ENCODE data around the gene ABHD16A.

Gene ABHD16A

DNA sequence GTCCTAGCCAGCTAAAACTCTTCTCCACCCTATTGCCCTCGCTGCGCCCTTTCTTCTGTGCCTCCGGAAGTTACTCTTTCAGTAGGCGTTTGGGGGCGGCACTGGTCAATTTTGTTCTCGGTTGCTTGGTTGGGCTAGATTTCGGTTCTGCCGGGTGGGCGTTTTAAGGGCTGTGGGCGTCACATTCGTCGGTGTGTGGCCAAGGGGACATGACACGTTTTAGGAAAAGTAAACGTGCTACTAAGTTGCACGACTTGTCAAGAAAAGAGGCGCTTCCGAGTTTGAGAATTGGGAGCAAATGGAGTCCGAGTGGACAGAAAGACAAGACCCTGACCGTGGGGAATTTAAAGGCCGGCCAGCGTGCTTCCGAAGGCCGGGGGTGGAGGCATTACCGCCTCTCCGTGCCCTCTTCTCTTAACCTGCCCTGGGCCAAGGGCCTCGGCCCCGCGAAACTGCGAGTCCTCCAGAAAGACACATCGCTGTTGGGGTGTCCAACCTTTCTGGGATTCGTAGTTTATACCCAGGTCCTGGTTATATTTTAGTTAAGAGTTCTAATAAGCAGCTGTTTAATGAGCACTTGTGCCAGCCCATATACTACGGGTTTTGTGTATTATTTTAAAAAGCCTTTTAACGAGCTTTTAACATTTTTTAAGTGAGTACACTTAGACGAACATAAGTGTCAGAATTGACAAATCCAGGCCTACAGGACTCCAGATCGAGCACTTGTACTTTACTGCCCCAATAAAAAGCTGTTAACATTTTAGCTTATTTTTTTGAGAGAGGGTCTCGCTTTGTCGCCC lies 50.0 kb downstream of the ABHD16A start:
- Histone ChIP-seq H3K9me3 (ENCODE audit: control insufficient read depth, low read depth, low read length) (no peaks in the 10 kb centered on the region), H3K27ac (ENCODE audit: low read length) (peak overlapping the region; percentile 97), H3K4me3 (ENCODE audit: low read length) (peak overlapping the region; percentile 81), H3K9ac (ENCODE audit: low read length) (peak overlapping the region; percentile 87), H3K4me1 (ENCODE audit: control insufficient read depth, low read depth, low read length) (peaks cover 9% of the 10 kb centered on the region), H3K27me3 (ENCODE audit: control insufficient read depth, insufficient read depth, low read length) (no peaks in the 10 kb centered on the region), H3K36me3 (ENCODE audit: control insufficient read depth, low read depth, low read length) (peaks cover 19% of the 10 kb centered on the region)

- Histone ChIP-seq H3K9me3 (ENCODE audit: control insufficient read depth, low read depth, low read length) (no peaks in the 10 kb centered on the region), H3K4me1 (ENCODE audit: control insufficient read depth, low read depth, low read length) (peaks cover 9% of the 10 kb centered on the region), H3K27me3 (ENCODE audit: control insufficient read depth, insufficient read depth, low read length) (no peaks in the 10 kb centered on the region), H3K36me3 (ENCODE audit: control insufficient read depth, low read depth, low read length) (peaks cover 29% of the 10 kb centered on the region), H3K9ac (ENCODE audit: low read length) (peak overlapping the region; percentile 87), H3K4me3 (ENCODE audit: low read length) (peak overlapping the region; percentile 81), H3K27ac (ENCODE audit: low read length) (peak overlapping the region; percentile 81)
Measured at GRCh38 chr6:31651602-31652191, 51.4 kb downstream of the ABHD16A start.

DNA sequence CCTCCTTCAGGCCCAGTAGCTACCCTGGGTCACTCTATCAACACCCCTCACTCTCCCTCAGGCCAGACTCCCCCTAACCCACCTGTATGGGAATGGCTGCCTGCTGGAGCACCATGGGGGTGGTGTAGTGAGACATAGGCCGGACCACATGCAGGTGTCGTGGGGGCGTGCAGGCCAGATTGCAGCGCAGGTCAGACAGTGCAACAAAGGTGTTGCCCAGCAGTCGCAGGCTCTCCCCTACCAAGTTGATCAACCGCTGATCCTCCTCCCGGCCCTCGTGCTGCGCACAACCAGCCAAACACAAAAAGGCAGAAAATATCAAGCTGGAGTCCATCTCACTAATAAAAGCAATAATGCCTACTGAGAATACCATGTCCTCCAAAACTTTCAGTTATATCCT lies 57.8 kb downstream of the ABHD16A start:
- Histone ChIP-seq H3K27me3 (ENCODE audit: control insufficient read depth, insufficient read depth, low read length) (no peaks in the 10 kb centered on the region), H3K9ac (ENCODE audit: low read length) (no peak overlapping the region), H3K4me1 (ENCODE audit: control insufficient read depth, low read depth, low read length) (no peaks in the 10 kb centered on the region), H3K4me3 (ENCODE audit: low read length) (no peak overlapping the region), H3K27ac (ENCODE audit: low read length) (no peak overlapping the region), H3K36me3 (ENCODE audit: control insufficient read depth, low read depth, low read length) (peaks cover 84% of the 10 kb centered on the region), H3K9me3 (ENCODE audit: control insufficient read depth, low read depth, low read length) (no peaks in the 10 kb centered on the region)

DNA sequence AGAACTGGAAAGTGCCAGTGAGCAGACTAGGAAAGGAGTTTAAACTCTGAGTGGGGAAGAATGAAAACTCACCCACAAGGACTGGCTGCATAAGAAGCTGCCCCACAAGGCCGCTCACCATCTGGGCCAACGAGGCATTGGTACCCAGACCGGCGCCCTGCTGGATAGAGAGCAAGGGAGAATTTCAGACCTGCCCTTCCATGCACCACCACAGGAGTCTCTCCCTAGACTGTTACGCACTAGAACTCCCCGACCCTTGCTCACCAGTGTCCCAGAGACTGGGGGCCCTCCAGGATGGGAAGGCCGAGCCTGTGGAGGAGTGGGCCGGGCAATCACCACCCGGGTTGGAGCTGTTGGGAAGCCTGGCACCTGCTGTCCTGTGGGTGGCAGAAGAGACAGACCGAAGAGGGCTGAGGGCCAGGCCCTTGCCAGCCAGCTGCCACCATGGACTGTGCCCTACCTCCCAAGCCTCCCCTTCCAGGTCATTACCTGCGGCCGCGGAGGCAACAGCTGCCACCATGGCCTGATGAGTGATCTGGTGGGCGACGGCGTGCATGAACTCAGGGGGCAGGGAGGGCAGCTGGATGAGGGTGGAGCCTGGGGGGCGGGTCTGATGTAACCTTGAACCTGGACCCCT lies 59.2 kb downstream of the ABHD16A start:
- Histone ChIP-seq H3K4me1 (ENCODE audit: control insufficient read depth, low read depth, low read length) (no peaks in the 10 kb centered on the region), H3K27me3 (ENCODE audit: control insufficient read depth, insufficient read depth, low read length) (no peaks in the 10 kb centered on the region), H3K9ac (ENCODE audit: low read length) (no peak overlapping the region), H3K27ac (ENCODE audit: low read length) (no peak overlapping the region), H3K9me3 (ENCODE audit: control insufficient read depth, low read depth, low read length) (no peaks in the 10 kb centered on the region), H3K36me3 (ENCODE audit: control insufficient read depth, low read depth, low read length) (peaks cover 88% of the 10 kb centered on the region), H3K4me3 (ENCODE audit: low read length) (no peak overlapping the region)

DNA sequence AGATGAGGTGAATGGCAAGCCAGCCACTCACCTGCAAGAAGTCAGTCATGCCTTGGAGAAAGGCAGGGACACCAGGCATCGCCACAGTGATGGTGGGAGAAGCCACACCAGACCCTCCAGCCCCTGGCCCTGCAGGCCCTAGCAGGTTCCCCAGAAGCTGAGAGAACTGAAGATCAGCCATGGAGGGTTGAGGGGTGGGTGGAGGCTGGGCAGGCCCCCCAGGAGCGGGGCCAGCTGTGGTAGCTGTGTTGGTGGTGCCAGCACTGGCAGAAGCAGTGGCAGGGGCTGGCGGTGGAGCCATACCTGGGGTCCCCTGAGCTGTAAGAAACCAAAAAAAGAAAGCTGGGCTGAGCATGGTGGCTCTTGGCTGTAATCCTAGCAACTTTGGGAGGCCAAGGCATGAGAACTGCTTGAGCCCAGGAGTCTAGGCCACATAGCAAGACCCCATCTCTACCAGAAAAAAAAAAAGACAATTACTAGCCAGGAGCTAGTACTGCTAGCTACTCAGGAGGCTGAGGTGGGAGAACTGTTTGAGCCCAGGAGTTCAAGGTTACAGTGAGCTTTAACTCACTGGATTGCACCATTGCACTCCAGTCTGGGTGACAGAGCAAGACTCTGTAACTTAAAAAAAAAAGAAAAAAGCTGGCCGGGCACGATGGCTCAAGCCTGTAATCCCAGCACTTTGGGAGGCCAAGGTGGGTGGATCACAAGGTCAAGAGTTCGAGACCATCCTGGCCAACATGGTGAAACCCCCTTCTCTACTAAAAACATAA lies 60.1 kb downstream of the ABHD16A start:
- no peak overlapping the region for H3K4me3 ChIP-seq (ENCODE audit: low read length)
- H3K36me3 ChIP-seq (ENCODE audit: control insufficient read depth, low read depth, low read length): peaks cover 86% of the 10 kb centered on the region
- H3K27me3 ChIP-seq (ENCODE audit: control insufficient read depth, insufficient read depth, low read length): no peaks in the 10 kb centered on the region
- H3K4me1 ChIP-seq (ENCODE audit: control insufficient read depth, low read depth, low read length): no peaks in the 10 kb centered on the region
- H3K9me3 ChIP-seq (ENCODE audit: control insufficient read depth, low read depth, low read length): no peaks in the 10 kb centered on the region
- no peak overlapping the region for H3K9ac ChIP-seq (ENCODE audit: low read length)
- H3K27ac ChIP-seq (ENCODE audit: low read length): no peak overlapping the region

DNA sequence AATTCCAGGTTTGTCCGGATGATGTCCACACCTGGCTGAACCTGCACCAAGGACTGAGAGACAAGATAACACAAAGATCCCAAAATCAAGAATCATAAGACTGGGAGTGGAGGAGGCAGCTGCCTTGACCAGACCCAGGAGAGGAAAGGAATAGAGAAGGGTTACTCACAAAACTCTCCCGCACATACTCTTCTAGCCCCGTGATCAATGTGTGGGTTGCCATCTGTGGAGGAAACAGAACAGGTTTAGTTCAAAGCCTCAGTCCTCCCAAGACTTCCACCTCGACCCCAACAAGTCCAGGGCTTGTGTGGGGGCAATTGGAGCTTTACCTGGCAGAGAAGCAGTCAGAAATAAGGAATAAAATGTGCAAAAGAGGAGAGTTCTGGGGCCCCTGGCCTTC lies 61.8 kb downstream of the ABHD16A start:
- H3K36me3 ChIP-seq (ENCODE audit: control insufficient read depth, low read depth, low read length): peaks cover 90% of the 10 kb centered on the region
- H3K4me1 ChIP-seq (ENCODE audit: control insufficient read depth, low read depth, low read length): no peaks in the 10 kb centered on the region
- H3K4me3 ChIP-seq (ENCODE audit: low read length): no peak overlapping the region
- no peak overlapping the region for H3K27ac ChIP-seq (ENCODE audit: low read length)
- no peak overlapping the region for H3K9ac ChIP-seq (ENCODE audit: low read length)
- H3K27me3 ChIP-seq (ENCODE audit: control insufficient read depth, insufficient read depth, low read length): no peaks in the 10 kb centered on the region
- H3K9me3 ChIP-seq (ENCODE audit: control insufficient read depth, low read depth, low read length): no peaks in the 10 kb centered on the region

DNA sequence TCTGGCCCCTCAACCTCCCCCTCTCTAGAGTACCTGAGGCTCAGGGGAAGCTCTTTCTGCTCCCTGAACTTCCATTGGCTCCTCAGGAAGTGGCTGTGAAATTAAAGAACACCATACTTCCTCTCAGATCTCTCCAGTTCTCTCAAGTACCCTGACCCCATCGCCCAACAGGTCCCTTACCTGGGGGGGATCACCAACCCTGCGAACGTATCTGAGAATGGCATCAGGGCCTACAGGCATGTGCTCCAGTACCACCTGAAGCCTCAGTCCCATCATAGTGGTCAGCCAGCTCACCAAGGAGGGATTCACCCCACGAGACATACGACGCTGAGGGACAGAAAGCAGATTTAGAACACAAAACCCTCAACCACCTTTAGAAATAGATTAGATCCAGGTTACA lies 62.5 kb downstream of the ABHD16A start:
- H3K27me3 ChIP-seq (ENCODE audit: control insufficient read depth, insufficient read depth, low read length): no peaks in the 10 kb centered on the region
- no peaks in the 10 kb centered on the region for H3K9me3 ChIP-seq (ENCODE audit: control insufficient read depth, low read depth, low read length)
- H3K4me1 ChIP-seq (ENCODE audit: control insufficient read depth, low read depth, low read length): no peaks in the 10 kb centered on the region
- no peak overlapping the region for H3K4me3 ChIP-seq (ENCODE audit: low read length)
- H3K36me3 ChIP-seq (ENCODE audit: control insufficient read depth, low read depth, low read length): peaks cover 90% of the 10 kb centered on the region
- no peak overlapping the region for H3K27ac ChIP-seq (ENCODE audit: low read length)
- H3K9ac ChIP-seq (ENCODE audit: low read length): no peak overlapping the region

DNA sequence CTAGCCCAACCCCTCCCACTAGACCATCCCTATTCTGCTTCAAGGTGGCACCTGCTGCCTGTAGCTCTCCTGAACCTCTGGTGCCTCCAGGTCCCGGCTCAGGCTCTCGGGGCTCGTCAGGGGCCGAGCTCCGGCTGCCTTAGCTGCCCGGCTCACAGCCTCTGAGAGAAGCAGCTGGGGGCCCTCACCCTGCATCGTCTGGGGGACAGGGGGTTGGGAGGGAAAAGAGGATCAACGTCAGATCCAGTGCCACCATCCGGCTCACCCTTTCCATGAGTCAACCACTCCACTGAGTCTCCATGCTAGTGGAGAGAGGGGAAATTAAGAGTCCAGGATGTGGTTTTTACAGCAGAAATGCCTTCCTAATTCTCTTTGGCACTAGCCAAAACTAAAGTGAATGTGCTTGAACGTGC lies 63.7 kb downstream of the ABHD16A start:
- Histone ChIP-seq H3K9ac (ENCODE audit: low read length) (no peak overlapping the region), H3K36me3 (ENCODE audit: control insufficient read depth, low read depth, low read length) (peaks cover 90% of the 10 kb centered on the region)

DNA sequence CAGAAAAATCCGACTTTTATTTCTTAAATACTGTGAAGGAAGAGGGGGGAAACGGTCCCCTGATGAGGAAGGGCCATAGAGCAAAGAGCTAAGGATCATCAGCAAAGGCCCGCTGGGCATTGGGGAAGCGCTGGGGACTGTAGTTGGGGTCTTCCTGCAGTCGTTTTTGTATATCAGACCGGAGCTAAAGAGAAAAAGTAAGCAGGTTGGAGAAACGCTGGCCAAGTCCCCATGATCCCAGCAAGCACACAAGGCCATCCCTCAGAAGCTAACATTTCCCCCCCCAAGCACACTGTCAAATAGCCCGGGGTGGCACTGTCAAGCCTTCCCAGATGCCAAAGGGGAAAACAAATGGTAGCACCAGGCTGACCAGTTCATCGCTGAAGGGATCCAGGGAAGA lies 64.1 kb downstream of the ABHD16A start:
- H3K27ac ChIP-seq (ENCODE audit: low read length): no peak overlapping the region
- peaks cover 90% of the 10 kb centered on the region for H3K36me3 ChIP-seq (ENCODE audit: control insufficient read depth, low read depth, low read length)
- H3K9ac ChIP-seq (ENCODE audit: low read length): no peak overlapping the region
- H3K27me3 ChIP-seq (ENCODE audit: control insufficient read depth, insufficient read depth, low read length): no peaks in the 10 kb centered on the region
- no peaks in the 10 kb centered on the region for H3K4me1 ChIP-seq (ENCODE audit: control insufficient read depth, low read depth, low read length)
- no peaks in the 10 kb centered on the region for H3K9me3 ChIP-seq (ENCODE audit: control insufficient read depth, low read depth, low read length)
- no peak overlapping the region for H3K4me3 ChIP-seq (ENCODE audit: low read length)

More for the DNA sequence above, 63.7 kb downstream of the ABHD16A start:
- H3K27me3 ChIP-seq (ENCODE audit: control insufficient read depth, insufficient read depth, low read length): no peaks in the 10 kb centered on the region
- no peak overlapping the region for H3K27ac ChIP-seq (ENCODE audit: low read length)
- H3K9me3 ChIP-seq (ENCODE audit: control insufficient read depth, low read depth, low read length): no peaks in the 10 kb centered on the region
- H3K4me1 ChIP-seq (ENCODE audit: control insufficient read depth, low read depth, low read length): no peaks in the 10 kb centered on the region
- no peak overlapping the region for H3K4me3 ChIP-seq (ENCODE audit: low read length)
